PC-3 (cell line): ENCODE measurements around the gene QRICH2.

Experiments
- CTCF ChIP-seq: fragments of 300-600 bp; sonication (generic); conservative IDR thresholded peaks from 2 replicates; pipeline ENCODE4 v1.5.1; 2017; ENCODE audit warnings: antibody characterized with exemption, low read depth, mild to moderate bottlenecking, low read length
- EZH2 ChIP-seq: fragments of 300-600 bp; sonication (generic); IDR thresholded peaks from one replicate; pipeline ENCODE4 v1.6.1; 2017; ENCODE audit warnings: antibody characterized with exemption, mild to moderate bottlenecking, low read length; ENCODE audit not compliant: unreplicated experiment
- EZH2phosphoT487 ChIP-seq: fragments of 300-600 bp; sonication (generic); IDR thresholded peaks from 2 replicates; pipeline ENCODE4 v1.6.1; 2018; ENCODE audit warnings: mild to moderate bottlenecking, antibody characterized with exemption, low read length, borderline replicate concordance

- TF ChIP-seq CTCF, result no peak
- no peak for TF ChIP-seq EZH2
- no peak for TF ChIP-seq EZH2phosphoT487
These were observed 35.0 kb upstream of the QRICH2 start for GRCh38 chr17:76343106-76343505.
